VCaP (cell line): Measurements from ENCODE around the gene FYCO1.

Experiments used
- H3K27ac ChIP-seq: fragments of 450-650 bp; 2 replicates; pipeline ENCODE4 v1.5.1; 2017
- TF ChIP-seq, protein P1 (sequence below): fragments of 450-650 bp; conservative IDR thresholded peaks from 2 replicates; pipeline ENCODE4 v1.5.1; 2017; ENCODE audit warnings: mild to moderate bottlenecking, moderate library complexity

The FYCO1 gene

DNA sequence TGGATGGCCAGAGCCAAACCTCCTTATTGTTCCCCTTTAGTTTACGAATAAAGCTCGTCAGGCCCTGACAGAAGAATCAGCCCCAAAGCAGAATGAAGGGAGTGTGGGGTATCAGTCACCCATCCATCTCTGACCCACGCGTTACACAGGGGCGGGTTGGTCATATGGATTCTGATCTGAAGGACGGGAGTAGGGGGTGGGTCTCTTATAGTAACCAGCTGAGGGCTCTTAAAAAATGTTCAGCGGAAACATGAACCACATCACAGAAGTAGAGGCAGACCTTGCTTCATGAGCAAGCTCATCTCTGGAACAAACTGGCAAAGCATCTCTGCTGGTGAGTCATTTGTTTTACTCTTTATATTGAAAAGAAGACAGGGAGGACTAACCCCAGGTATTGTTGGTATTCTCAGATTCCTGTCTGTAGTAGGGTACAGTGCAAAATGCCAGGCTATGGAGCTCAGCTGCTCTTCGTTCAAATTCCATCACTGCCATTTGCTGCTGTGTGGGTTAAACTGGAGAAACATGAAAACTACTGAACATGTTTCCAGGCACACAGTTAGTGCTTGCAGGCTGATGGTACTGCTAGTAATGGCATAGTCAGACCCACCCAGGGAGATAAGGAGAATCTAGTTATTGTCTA, 52.3 kb downstream of the FYCO1 start, which contains the start of gene CXCR6:
TSS of gene CXCR6 (plus strand) at position 258 of the 640 bp plus-strand sequence. CDS start 3,018 bp downstream, outside the sequence.
- TF ChIP-seq, protein P1, sequence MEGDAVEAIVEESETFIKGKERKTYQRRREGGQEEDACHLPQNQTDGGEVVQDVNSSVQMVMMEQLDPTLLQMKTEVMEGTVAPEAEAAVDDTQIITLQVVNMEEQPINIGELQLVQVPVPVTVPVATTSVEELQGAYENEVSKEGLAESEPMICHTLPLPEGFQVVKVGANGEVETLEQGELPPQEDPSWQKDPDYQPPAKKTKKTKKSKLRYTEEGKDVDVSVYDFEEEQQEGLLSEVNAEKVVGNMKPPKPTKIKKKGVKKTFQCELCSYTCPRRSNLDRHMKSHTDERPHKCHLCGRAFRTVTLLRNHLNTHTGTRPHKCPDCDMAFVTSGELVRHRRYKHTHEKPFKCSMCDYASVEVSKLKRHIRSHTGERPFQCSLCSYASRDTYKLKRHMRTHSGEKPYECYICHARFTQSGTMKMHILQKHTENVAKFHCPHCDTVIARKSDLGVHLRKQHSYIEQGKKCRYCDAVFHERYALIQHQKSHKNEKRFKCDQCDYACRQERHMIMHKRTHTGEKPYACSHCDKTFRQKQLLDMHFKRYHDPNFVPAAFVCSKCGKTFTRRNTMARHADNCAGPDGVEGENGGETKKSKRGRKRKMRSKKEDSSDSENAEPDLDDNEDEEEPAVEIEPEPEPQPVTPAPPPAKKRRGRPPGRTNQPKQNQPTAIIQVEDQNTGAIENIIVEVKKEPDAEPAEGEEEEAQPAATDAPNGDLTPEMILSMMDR, result no peak
- H3K27ac ChIP-seq, result peak within 1 kb of the TSS; percentile 93

DNA sequence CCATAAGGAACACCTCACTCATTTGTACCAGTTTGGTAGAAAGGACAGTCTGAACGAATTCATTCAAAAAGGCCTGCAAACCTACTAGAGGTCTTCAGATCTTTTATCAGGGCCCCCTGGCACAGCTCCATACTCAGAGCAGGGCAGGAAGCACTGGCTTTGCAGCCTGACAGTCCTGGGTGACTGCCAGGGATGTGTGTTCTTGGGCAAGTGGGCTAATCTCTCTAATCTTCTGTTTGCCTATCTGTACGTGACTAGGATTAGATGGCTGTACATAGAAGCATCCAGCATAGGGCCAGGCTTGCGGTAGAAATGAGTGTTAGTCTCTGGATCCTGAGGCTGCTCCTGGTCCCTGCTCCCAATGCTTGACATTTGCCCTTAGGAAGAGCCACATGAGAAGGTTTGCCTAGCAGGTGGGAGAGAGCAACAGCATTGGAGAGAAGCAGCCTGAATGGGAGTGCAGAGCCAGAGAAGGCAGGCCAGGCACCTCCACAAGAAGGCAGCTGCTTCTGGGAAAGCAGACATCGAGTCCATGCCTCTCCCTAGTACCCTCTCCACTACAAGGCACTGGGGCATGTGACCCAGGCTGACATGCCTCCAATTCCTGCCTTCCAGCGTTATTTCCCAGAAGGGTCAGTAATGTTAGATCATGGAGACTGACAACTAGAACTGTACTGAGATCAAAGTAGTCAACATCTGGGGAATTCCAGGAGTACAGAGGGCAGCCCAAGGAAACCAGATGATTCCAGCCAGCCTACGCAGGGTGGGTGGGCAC, 53.4 kb downstream of the FYCO1 start:
- H3K27ac ChIP-seq, result peak overlapping the region; percentile 93
- TF ChIP-seq, protein P1, result no peak

DNA sequence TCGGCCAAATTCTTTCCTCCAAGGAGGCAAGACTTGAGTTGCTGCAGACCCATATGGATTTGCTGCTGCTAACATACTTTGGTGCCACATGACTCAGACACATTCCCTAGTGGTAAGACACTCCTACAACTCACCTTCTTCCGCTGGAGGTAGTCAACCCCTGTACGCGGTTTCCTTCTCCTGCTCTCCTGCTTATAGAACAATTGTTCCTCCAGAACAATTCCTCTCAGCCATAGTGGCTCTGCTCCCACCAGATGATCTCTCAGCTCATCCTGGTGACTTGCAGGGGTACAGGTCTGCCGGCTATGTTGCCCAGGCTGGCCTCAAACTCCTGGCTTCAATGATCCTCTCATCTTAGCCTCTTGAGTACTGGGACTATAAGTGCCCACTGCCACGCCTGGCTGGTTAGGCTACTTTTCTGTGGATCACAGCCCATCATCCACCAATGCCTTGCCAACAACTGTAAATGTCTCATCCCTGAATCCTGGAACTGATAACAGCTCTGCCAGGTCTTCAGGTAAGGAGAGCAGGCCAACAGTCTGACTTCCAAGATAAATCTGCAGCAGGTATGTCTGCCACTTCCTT, 54.8 kb downstream of the FYCO1 start:
- TF ChIP-seq, protein P1, result no peak
- H3K27ac ChIP-seq, result peak overlapping the region; percentile 93

DNA sequence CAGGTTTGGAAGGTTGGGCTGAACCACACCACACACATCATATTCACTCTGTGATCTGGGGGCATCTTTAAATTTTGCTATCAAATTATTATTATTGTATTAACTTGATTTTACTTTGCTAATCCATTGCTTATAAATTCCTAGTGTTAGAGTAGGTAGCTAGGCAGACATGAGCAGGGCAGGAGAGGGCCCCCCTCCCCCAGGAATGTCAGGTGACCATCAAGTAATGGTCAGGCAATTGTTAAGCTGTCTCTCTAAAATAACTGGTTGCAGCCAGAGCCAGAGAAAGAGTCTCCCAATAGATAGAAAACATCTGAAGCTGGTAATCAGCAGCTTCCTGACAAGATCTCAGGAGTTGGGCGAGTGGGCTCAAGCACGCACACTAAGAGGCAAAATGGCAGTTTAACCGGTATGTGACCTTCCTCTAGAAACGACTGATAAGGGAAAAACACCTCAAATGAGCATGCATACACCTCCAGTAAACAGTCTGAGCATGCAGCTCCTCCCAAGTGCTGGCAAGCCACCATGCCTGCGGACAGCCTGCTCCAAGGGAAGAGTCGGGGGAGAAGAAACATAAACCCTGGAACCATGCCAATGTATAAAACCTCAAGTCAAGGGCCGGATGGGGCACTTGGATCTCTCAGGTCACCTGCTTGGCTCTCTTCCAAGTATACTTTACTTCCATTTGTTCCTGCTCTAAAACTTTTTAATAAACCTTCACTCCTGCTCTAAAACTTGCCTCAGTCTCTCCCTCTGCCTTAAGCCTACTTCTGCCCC, 55.4 kb downstream of the FYCO1 start:
- TF ChIP-seq, protein P1, result no peak
- peak overlapping the region; percentile 93 for H3K27ac ChIP-seq

DNA sequence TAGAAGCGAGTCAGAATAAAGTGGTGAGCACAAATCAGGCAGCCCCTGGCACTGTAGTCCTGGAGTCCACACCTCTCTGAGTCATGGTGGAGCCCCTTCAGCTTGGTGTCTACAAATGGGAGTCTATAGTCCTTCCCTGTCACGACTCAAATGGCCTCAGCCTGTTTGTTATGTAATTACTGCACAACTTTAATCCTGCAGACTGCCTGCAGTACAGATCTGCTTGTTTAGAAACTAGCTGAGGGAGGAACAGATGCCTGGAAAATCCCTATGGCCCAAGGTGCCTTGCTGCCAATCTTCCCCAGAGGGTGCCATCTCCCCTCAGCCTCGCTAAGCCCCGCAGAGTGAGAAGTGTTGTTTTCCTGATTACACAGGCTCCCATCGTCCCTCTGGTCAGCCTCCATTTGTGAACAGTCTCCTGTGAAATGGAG, 56.3 kb downstream of the FYCO1 start:
- TF ChIP-seq, protein P1, result no peak
- peak overlapping the region; percentile 93 for H3K27ac ChIP-seq

DNA sequence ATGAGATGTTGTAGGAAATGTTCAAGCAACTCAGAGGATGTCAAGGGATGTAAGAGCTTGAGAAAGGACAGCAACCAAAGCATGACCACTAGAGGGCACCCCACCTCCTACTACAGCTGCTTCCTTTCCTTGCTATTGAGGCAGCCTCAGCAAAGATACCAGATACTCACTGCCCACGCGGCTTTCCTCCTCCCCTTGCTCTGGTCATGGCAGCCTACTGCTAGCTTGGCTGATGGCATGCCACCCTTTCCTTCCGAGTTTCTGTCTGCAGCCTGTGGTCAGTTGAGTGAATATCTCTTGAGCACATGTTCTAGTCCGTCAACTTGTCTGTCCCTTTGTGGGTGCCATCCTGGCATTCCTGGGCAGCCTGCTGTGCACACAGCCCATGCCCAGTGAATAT, 56.8 kb downstream of the FYCO1 start:
- peak overlapping the region; percentile 93 for H3K27ac ChIP-seq
- TF ChIP-seq, protein P1, result peak; percentile 95
